Measurements from ENCODE around the gene GRHL3. TPM values are rescaled to one million over a fixed set of nuclear protein-coding genes. Genes with fewer than 3 reads are reported as not detected.

Gene GRHL3
- total and polyA plus RNA-seq, 4 donors, result 0.23 to 0.95 (median 0.35) TPM

- no peak overlapping the region for H3K9ac ChIP-seq (ENCODE audit: insufficient read depth in 1 of 2, low read length in 2 of 2)
- no peaks in the 10 kb centered on the region for H3K9me3 ChIP-seq (ENCODE audit: control insufficient read depth in 4 of 4, insufficient read depth in 3 of 4, low read length in 3 of 4)
- ATAC-seq (ENCODE audit: insufficient read depth, low FRiP score) (no peak), DNase-seq (no peak)
- H3K27ac ChIP-seq (ENCODE audit: low read depth in 1 of 2, low read length in 1 of 2), result no peak overlapping the region
- TF ChIP-seq CTCF (IDR thresholded peaks at IDR 0.05; ENCODE audit: control extremely low read depth, extremely low read depth), result no peak
- peaks cover 0 to 3% (median 0%) of the 10 kb centered on the region in 3 donors for H3K27me3 ChIP-seq (ENCODE audit: control insufficient read depth in 3 of 3, insufficient read depth in 3 of 3, low read length in 2 of 3)
- no peak overlapping the region for H3K4me3 ChIP-seq
- no peaks in the 10 kb centered on the region for H3K36me3 ChIP-seq (ENCODE audit: control insufficient read depth in 4 of 4, insufficient read depth in 4 of 4, low read length in 4 of 4)
- peaks cover 0 to 4% (median 0%) of the 10 kb centered on the region in 5 donors for H3K4me1 ChIP-seq (ENCODE audit: control insufficient read depth in 5 of 5, insufficient read depth in 5 of 5, low read length in 5 of 5)
- WGBS, 2 donors, result 65 to 73% methylated on average over 1 of the region's 1 CpG
Measured at GRCh38 chr1:24282491-24282890, 36.7 kb upstream of the GRHL3 start.

GRCh38 chr1:24283326-24284155 lies 35.6 kb upstream of the GRHL3 start:
- ATAC-seq (ENCODE audit: insufficient read depth, low FRiP score), result no peak
- H3K27ac ChIP-seq (ENCODE audit: low read depth in 1 of 2, low read length in 1 of 2), result no peak overlapping the region
- peaks cover 0 to 4% (median 0%) of the 10 kb centered on the region in 5 donors for H3K4me1 ChIP-seq (ENCODE audit: control insufficient read depth in 5 of 5, insufficient read depth in 5 of 5, low read length in 5 of 5)
- DNase-seq, result peak in 1 of 3 donors; percentile 21
- H3K9me3 ChIP-seq (ENCODE audit: control insufficient read depth in 4 of 4, insufficient read depth in 3 of 4, low read length in 3 of 4), result no peaks in the 10 kb centered on the region
- H3K9ac ChIP-seq (ENCODE audit: insufficient read depth in 1 of 2, low read length in 2 of 2), result no peak overlapping the region
- no peak overlapping the region for H3K4me3 ChIP-seq
- TF ChIP-seq CTCF (IDR thresholded peaks at IDR 0.05; ENCODE audit: control extremely low read depth, extremely low read depth), result no peak
- H3K36me3 ChIP-seq (ENCODE audit: control insufficient read depth in 4 of 4, insufficient read depth in 4 of 4, low read length in 4 of 4), result no peaks in the 10 kb centered on the region
- H3K27me3 ChIP-seq (ENCODE audit: control insufficient read depth in 3 of 3, insufficient read depth in 3 of 3, low read length in 2 of 3), result peaks cover 0 to 3% (median 0%) of the 10 kb centered on the region in 3 donors
- 59 to 67% methylated on average over 10 of the region's 10 CpGs for WGBS, 2 donors

- Histone ChIP-seq H3K9ac (ENCODE audit: insufficient read depth in 1 of 2, low read length in 2 of 2) (no peak overlapping the region), H3K36me3 (ENCODE audit: control insufficient read depth in 4 of 4, insufficient read depth in 4 of 4, low read length in 4 of 4) (no peaks in the 10 kb centered on the region), H3K27me3 (ENCODE audit: control insufficient read depth in 3 of 3, insufficient read depth in 3 of 3, low read length in 2 of 3) (peaks cover 0 to 3% (median 0%) of the 10 kb centered on the region in 3 donors), H3K4me3 (no peak overlapping the region), H3K4me1 (ENCODE audit: control insufficient read depth in 5 of 5, insufficient read depth in 5 of 5, low read length in 5 of 5) (peaks cover 0 to 4% (median 0%) of the 10 kb centered on the region in 5 donors), H3K27ac (ENCODE audit: low read depth in 1 of 2, low read length in 1 of 2) (no peak overlapping the region), H3K9me3 (ENCODE audit: control insufficient read depth in 4 of 4, insufficient read depth in 3 of 4, low read length in 3 of 4) (no peaks in the 10 kb centered on the region)
- WGBS, 2 donors, result 88 to 93% methylated on average over 8 of the region's 8 CpGs
- no peak for DNase-seq
- no peak for TF ChIP-seq CTCF (IDR thresholded peaks at IDR 0.05; ENCODE audit: control extremely low read depth, extremely low read depth)
- no peak for ATAC-seq (ENCODE audit: insufficient read depth, low FRiP score)
Measured at GRCh38 chr1:24284156-24284471, 35.0 kb upstream of the GRHL3 start.
